COLO668 (cell line): ENCODE results near the gene NSA2.

Source experiments
- DNase-seq: peaks from one replicate; lab custom pipeline; 2025; ENCODE audit not compliant: unreplicated experiment; lab: John Stamatoyannopoulos, UW

NSA2 gene

DNA sequence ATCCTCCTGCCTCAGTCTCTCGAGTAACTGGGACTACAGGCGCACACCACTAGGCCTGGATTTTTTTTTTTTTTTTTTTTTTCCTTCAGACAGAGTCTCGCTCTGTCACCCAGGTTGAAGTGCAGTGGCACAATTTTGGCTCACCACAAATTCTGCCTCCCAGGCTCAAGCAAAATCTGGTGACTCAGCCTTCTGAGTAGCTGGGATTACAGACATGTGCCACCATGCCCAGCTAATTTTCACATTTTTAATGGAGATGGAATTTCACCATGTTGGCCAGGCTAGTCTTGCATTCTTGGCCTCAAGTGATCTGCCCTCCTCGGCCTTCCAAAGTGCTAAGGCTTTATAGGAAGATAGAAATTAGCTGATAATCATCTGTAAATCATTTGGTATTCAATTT lies 43.9 kb downstream of the NSA2 start:
- DNase-seq: no peak

DNA sequence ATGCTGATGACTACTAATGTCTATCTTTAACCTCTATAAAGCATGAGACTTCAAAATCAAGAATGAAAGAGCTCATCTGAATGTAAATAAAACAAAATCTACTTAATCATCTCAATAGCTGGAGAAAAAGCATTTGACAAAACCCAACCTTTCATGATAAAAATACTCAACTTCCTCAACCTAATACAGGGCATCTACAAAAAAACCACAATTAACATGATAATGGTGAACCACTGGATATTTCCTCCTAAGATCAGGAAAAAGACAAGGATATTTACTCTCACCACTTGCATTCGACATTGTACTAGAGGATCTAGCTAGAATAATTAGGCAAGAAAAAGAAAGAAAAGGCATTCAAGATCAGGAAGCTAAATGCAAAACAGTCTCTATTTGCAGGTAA lies 49.8 kb downstream of the NSA2 start:
- DNase-seq: no peak

DNA sequence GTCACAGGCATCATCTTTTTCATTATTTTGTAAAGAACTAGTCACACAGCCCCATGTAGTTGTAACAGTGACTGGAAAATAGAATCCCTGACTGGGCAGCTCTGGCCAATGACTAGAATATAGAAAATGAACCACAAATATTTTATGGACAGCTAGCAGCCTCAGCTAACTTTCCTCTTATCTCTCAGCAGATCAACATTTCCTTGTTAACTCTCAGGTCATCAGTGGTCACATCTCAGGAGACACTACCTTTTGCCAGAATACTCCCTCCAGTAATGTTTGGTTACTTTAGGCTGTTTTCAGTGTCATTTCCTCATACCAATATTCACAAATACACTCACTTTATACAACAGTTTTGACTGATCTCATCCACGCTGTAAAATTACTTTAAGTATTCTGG lies 55.2 kb downstream of the NSA2 start:
- DNase-seq: no peak

DNA sequence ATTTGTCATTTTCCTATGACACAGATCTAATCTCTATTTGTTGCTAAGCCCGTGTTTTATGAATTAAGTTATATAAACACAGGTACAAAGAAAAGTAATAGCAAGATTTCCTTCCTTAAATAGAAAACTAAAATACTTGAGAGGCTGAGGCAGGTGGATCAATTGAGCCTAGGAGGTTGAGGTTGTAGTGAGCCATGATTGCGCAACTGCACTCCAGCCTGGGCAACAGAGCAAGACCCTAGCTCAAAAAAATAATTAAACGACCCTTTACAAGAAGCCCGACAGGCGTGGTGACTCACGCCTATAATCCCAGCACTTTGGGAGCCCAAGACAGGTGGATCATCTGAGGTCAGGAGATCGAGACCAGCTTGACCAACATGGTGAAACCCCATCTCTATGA lies 62.4 kb downstream of the NSA2 start:
- no peak for DNase-seq
